Measurements from ENCODE around the gene CAPZB. TPM values are rescaled to one million over a fixed set of nuclear protein-coding genes. Genes with fewer than 3 reads are reported as not detected.

CAPZB gene
- total and polyA plus RNA-seq, 2 of the 4 experiments (the other 2 are of a cell fraction), result 216 to 304 TPM

DNA sequence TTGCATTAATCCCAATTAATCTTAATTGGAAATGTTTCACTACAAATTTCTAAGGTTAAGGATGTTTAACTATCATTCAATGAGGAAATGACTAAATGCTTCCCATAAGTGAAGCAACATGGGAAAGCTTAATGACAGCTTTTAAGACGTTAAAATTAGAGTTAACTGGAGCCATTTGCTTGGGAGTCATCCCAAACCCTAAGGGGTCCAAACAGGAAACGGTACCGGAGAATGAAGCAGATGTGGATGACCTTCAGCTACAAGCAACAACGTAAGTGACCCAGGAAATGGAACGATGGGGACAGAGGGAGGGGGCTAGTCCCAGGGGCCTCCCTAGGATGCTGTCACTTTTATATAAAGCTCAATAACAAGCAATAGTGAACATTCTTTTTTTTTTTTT is 62.2 kb downstream of the CAPZB start:
- 0 out of 4 replicates have a peak overlapping the region, but pooled peaks of 1 of the 2 experiments have one; percentile 18 for H4K8ac ChIP-seq (ENCODE audit: low read depth in 2 of 2, low read length in 2 of 2)
- H3K4me1 ChIP-seq (ENCODE audit: control insufficient read depth, insufficient read depth, low read length), result peaks cover 55% of the 10 kb centered on the region
- ChIA-PET POLR2A (ENCODE audit: unreplicated experiment) (no interaction called here), CTCF (no interaction called here)
- H3K4me2 ChIP-seq (ENCODE audit: low read depth, low read length), result no peak overlapping the region
- intact Hi-C loops (cut with micrococcal nuclease), result no loop called here
- H3K27me3 ChIP-seq (ENCODE audit: control insufficient read depth, insufficient read depth, low read length), result no peaks in the 10 kb centered on the region
- H3K18ac ChIP-seq (ENCODE audit: low read depth, low read length), result peak overlapping the region; percentile 17; the same call in 1 of the 2 replicates
- peaks cover 55% of the 10 kb centered on the region for H3K9me1 ChIP-seq (ENCODE audit: insufficient read depth, low read length)
- no peak for DNase-seq
- H3K9ac ChIP-seq (ENCODE audit: low read depth, low read length), result no peak overlapping the region
- peaks cover 30 to 93% of the 10 kb centered on the region in 2 experiments for H3K79me1 ChIP-seq (ENCODE audit: low read depth in 1 of 2, low read length in 2 of 2)
- H3K27ac ChIP-seq (ENCODE audit: insufficient read depth, low read length), result no peak overlapping the region
- BruUV-seq (replicated peaks), result no TSS peak
- peak overlapping the region; percentile 76 for H3K23ac ChIP-seq (ENCODE audit: low read depth, low read length)
- no peak for ATAC-seq (ENCODE audit: low read depth)
- peaks cover 11% of the 10 kb centered on the region for H3K36me3 ChIP-seq (ENCODE audit: control insufficient read depth, insufficient read depth, low read length)
- no peak overlapping the region for H2BK120ac ChIP-seq (ENCODE audit: low read depth, low read length)
- H2AK5ac ChIP-seq (ENCODE audit: low read depth, low read length), result peak overlapping the region; percentile 63; the same call in 1 of the 2 replicates
- H4K20me1 ChIP-seq (ENCODE audit: insufficient read depth, low read length), result peaks cover 93% of the 10 kb centered on the region
- H3K4me3 ChIP-seq (ENCODE audit: insufficient read depth, low read depth, low read length), result no peak overlapping the region
- H3K56ac ChIP-seq (ENCODE audit: extremely low read depth, insufficient read depth, low read length), result no peak overlapping the region
- TF ChIP-seq CEBPB (IDR thresholded peaks at IDR 0.05; ENCODE audit: low read depth, low read length), result peak; percentile 8; the same call in 1 of the 2 replicates
- no peak for TF ChIP-seq FOS (IDR thresholded peaks at IDR 0.05; ENCODE audit: low read depth, low read length)
- H4K91ac ChIP-seq (ENCODE audit: insufficient read depth, low read depth, low read length), result peak overlapping the region; percentile 5; the same call in 1 of the 2 replicates
- no peak overlapping the region for H2AFZ ChIP-seq (replicated peaks; ENCODE audit: low read length, poor library complexity)
- no peak overlapping the region; the same call in 1 of the 2 replicates for H3K4ac ChIP-seq (ENCODE audit: low read depth, low read length)
- no peak overlapping the region for H2AK9ac ChIP-seq (replicated peaks; ENCODE audit: low read depth, low read length, poor library complexity)
- H2BK15ac ChIP-seq (ENCODE audit: low read depth, low read length), result no peak overlapping the region; the same call in 2 of the 3 replicates
- dilution Hi-C loops (cut with HindIII; ENCODE audit: low sequenced_read_pairs, unreplicated experiment), result no loop called here
- 40% methylated on average over 2 of the region's 5 CpGs; no CpG with 5 or more reads in 1 of the 2 experiments for WGBS, 2 experiments (ENCODE audit: extremely low coverage in 2 of 2, insufficient read length in 1 of 2)
- no peak overlapping the region for H2BK5ac ChIP-seq (ENCODE audit: low read depth, low read length, poor library complexity, severe bottlenecking)
- H3K14ac ChIP-seq (replicated peaks; ENCODE audit: low read depth, low read length), result no peak overlapping the region
- in situ Hi-C loops (cut with MboI; ENCODE audit: low sequenced_read_pairs), result no loop called here
- no peaks in the 10 kb centered on the region for H3K9me3 ChIP-seq (ENCODE audit: control insufficient read depth, insufficient read depth, low read length)
- no peak overlapping the region for H2BK20ac ChIP-seq (ENCODE audit: low read depth, low read length)
- 0 out of 2 replicates have a peak overlapping the region, but pooled peaks have one; percentile 26 for H4K5ac ChIP-seq (ENCODE audit: low read depth, low read length)
